Measurements from ENCODE around the gene ABCB6. TPM values are rescaled to one million over a fixed set of nuclear protein-coding genes. Genes with fewer than 3 reads are reported as not detected.
A peak's percentile ranks its signal among the peaks of the same experiment; 100 is the strongest.

The ABCB6 gene
- total and polyA plus RNA-seq, 2 of the 8 experiments (the other 6 are each of a cell fraction or from before 2014, with no cell fraction given) = 44.9 to 50.6 TPM

DNA sequence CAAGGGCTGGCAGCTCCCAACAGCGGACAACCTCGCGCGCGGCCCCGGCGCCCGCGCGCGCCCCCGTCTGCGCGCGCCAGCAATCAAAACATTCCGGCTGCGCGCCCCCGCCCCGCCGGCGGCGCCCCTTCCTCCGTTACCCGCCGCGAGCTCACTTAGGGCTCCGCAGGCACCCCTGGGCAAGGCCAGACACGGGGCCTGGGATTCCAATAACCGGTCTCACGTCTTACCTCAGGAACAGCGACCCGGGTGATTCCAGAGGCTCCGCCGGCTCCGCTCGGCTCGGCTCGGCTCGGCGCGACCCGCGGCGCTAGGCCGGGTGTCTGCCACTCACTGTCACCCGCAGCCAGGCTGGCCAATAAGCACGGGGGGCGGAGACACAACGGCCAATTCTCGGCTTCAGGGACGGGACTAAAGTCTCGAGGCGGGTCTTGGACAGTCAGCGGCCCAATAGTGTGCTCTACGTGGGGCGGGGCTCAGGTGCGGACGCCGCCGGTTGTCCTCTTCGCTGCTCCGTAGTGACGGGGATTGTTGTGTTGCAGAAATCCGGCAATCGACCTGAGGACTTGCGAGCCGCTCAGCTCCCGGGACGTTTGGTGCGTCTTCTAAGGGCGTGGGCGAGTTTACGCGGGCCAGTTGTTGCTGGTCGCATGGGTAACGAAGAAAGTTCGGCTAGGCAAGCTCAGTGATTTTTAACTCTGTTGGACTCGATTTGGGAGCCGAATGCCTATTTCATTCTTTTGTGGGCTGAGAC lies 10.7 kb upstream of the ABCB6 start, which contains the start of the genes ANKZF1 and ATG9A:
Gene ANKZF1, plus strand, starts transcription at position 502 of the 754 bp plus-strand sequence. CDS start 452 bp downstream, outside the sequence.
Gene ATG9A, minus strand, starts transcription at position 332 of the 754 bp plus-strand sequence. CDS start 1,612 bp downstream, outside the sequence.
- POLR2A ChIA-PET (ENCODE audit: partially characterized antibody) = interaction anchor here (0.7 to 4.6 kb wide), 17 partner anchors 8 to 101 kb away, joined by 3 to 57 read pairs (median 5); partner anchors contain the start of genes ABCB6, CNPPD1, DNAJB2 and GLB1L
- Histone ChIP-seq H3K9ac (replicated peaks in 1 of 4; ENCODE audit: extremely low read depth in 1 of 4, low read depth in 3 of 4, low read length in 3 of 4) (peak within 1 kb of the TSS; percentile 82 to 96 (median 86)), H3K23ac (ENCODE audit: insufficient read length) (no peak within 1 kb of the TSS), H3K23me2 (ENCODE audit: low read depth, low read length) (peaks cover 7% of the 10 kb centered on the region; the same call in 1 of the 2 replicates), H3K4me1 (replicated peaks in 1 of 4; ENCODE audit: control insufficient read depth in 3 of 4, insufficient read depth in 4 of 4, low read length in 3 of 4) (peaks cover 0 to 6% (median 3%) of the 10 kb centered on the region in 4 experiments; a peak in 5 of 7 replicates), H3K79me1 (ENCODE audit: low read depth, low read length) (no peaks in the 10 kb centered on the region; the same call in 1 of the 2 replicates), H2BK20ac (ENCODE audit: low read length) (no peak within 1 kb of the TSS), H3K4ac (replicated peaks; ENCODE audit: insufficient read length, low read depth, low read length) (peak within 1 kb of the TSS; percentile 32), H3K56ac (replicated peaks; ENCODE audit: insufficient read length, low read depth, low read length) (peak within 1 kb of the TSS; percentile 52), H3K36me3 (ENCODE audit: control insufficient read depth in 2 of 4, insufficient read depth in 4 of 4, low read length in 3 of 4) (peaks cover 18 to 48% (median 35%) of the 10 kb centered on the region in 4 experiments), H3K79me2 (ENCODE audit: control insufficient read depth in 1 of 2, insufficient read depth in 2 of 2, low read length in 2 of 2) (peaks cover 0 to 12% of the 10 kb centered on the region in 2 experiments; a peak in 2 of 4 replicates), H2BK5ac (ENCODE audit: low read depth, low read length) (peak within 1 kb of the TSS; percentile 41), H2AFZ (ENCODE audit: low read length) (no peak within 1 kb of the TSS), H4K91ac (replicated peaks; ENCODE audit: insufficient read length, low read length) (no peak within 1 kb of the TSS), H2AK5ac (ENCODE audit: low read depth, low read length) (no peak within 1 kb of the TSS), H3K27me3 (replicated peaks in 1 of 4; ENCODE audit: control insufficient read depth in 3 of 4, extremely low read depth in 1 of 4, insufficient read depth in 3 of 4, low read length in 3 of 4) (no peaks in the 10 kb centered on the region; a peak in 1 of 7 replicates), H2BK120ac (replicated peaks; ENCODE audit: low read depth, low read length) (no peak within 1 kb of the TSS), H3K14ac (ENCODE audit: insufficient read length) (no peak within 1 kb of the TSS), H3K9me3 (ENCODE audit: insufficient read depth in 2 of 2, low read depth in 1 of 2, low read length in 1 of 2) (no peaks in the 10 kb centered on the region), H3K27ac (ENCODE audit: low read depth, low read length) (peak within 1 kb of the TSS; percentile 71), H3K4me3 (ENCODE audit: extremely low read depth in 1 of 4, insufficient read depth in 2 of 4, low read depth in 3 of 4, low read length in 4 of 4) (peak within 1 kb of the TSS; percentile 82 to 97 (median 92)), H2BK12ac (ENCODE audit: low read depth, low read length) (peak within 1 kb of the TSS; percentile 2; the same call in 1 of the 2 replicates), H3K18ac (ENCODE audit: extremely low read depth, low read length) (peak within 1 kb of the TSS; percentile 87; the same call in 1 of the 2 replicates), H4K8ac (ENCODE audit: extremely low read depth, insufficient read depth, low read length) (peak within 1 kb of the TSS; percentile 88; the same call in 1 of the 2 replicates), H2BK15ac (ENCODE audit: low read length) (no peak within 1 kb of the TSS), H3K4me2 (ENCODE audit: insufficient read depth in 1 of 2, low read depth in 2 of 2, low read length in 2 of 2) (peak within 1 kb of the TSS; percentile 88 to 91), H4K20me1 (replicated peaks in 1 of 2; ENCODE audit: control insufficient read depth in 1 of 2, insufficient read depth in 2 of 2, low read length in 2 of 2) (no peaks in the 10 kb centered on the region), H4K5ac (ENCODE audit: insufficient read length, low read depth, low read length) (peak within 1 kb of the TSS; percentile 79)
- peak; percentile 71 for FAIRE-seq
- 1% methylated on average over 62 of the region's 80 CpGs; no CpG with 5 or more reads in 1 of the 2 experiments for WGBS, 2 experiments (ENCODE audit: extremely low coverage in 1 of 2, insufficient coverage in 1 of 2, insufficient read length in 1 of 2, insufficient replicate concordance in 2 of 2, low coverage in 1 of 2, low lambda C conversion rate in 2 of 2, missing lambda C conversion rate in 1 of 2)
- peak; percentile 93 to 95 for DNase-seq (ENCODE audit: low read depth in 1 of 2, low spot score in 2 of 2)
- CTCF ChIA-PET (ENCODE audit: partially characterized antibody) = interaction anchor here (0.7 to 4.9 kb wide), 10 partner anchors 16 to 124 kb away, joined by 3 to 23 read pairs (median 4); partner anchors contain the start of genes GLB1L and STK16
- TF ChIP-seq KDM4A (IDR thresholded peaks at IDR 0.05; ENCODE audit: low read depth, low read length, severe bottlenecking) = peak; percentile 86
- TF ChIP-seq CTBP2 (IDR thresholded peaks at IDR 0.05; ENCODE audit: borderline replicate concordance, insufficient read depth, insufficient read length, low read length) = peak; percentile 63
- 0 out of 3 replicates have a peak, but pooled peaks of 1 of the 2 experiments have one; percentile 13 for TF ChIP-seq EP300 (IDR thresholded peaks at IDR 0.05; ENCODE audit: borderline replicate concordance in 1 of 2, low read depth in 2 of 2, low read length in 2 of 2)
- no peak for TF ChIP-seq CBX5 (IDR thresholded peaks at IDR 0.05; ENCODE audit: low read depth, low read length)
- peak; percentile 64 for TF ChIP-seq TAF7 (optimal IDR thresholded peaks at IDR 0.05; ENCODE audit: borderline replicate concordance, low read depth, low read length)
- TF ChIP-seq KDM5A (IDR thresholded peaks at IDR 0.05; ENCODE audit: low read length) = 0 out of 2 replicates have a peak, but pooled peaks have one; percentile 11
- TF ChIP-seq PHF8 (conservative IDR thresholded peaks at IDR 0.05; ENCODE audit: low read depth, low read length) = peak; percentile 48; the same call in 1 of the 2 replicates
- TF ChIP-seq EGR1 (IDR thresholded peaks at IDR 0.05; ENCODE audit: borderline replicate concordance, low read depth, low read length) = peak; percentile 60; the same call in 1 of the 2 replicates
- TF ChIP-seq CEBPB (IDR thresholded peaks at IDR 0.05; ENCODE audit: low read depth, low read length) = no peak
- peak; percentile 82 for TF ChIP-seq POLR2AphosphoS5 (IDR thresholded peaks at IDR 0.05; ENCODE audit: low read depth, low read length)

Data from H1 (cell line).